ENCODE results near the gene SNX8.
"Not testable (repeated sequence)": the region's sequence is repeated elsewhere in the genome, so short reads cannot be mapped to it uniquely, and the experiment has no call there.

Gene SNX8

DNA sequence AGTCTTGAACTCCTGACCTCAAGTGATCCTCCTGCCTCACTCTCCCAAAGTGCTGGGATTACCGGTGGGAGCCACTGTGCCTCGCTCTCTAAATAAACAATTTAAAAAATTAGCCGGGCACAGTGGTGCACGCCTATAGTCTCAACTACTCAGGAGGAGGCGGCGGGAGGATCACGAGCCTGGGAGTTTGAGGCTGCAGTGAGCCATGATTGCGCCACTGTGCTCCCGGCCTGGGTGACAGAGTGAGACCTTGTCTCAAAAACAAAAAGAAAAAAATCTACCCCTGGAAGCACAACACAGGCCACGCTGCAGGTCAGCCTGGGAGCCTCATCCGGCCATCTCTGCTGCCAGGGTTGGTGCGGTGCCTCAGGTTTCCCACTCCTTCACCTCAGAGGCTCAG is 36.6 kb upstream of the SNX8 start:
- no peak overlapping the region for H2AK5ac ChIP-seq (ENCODE audit: low read length)
- H4K8ac ChIP-seq (ENCODE audit: low read depth, low read length): no peak overlapping the region
- no peak overlapping the region for H4K12ac ChIP-seq (ENCODE audit: low read depth, low read length)
- no peak overlapping the region for H2BK5ac ChIP-seq (ENCODE audit: low read depth, low read length, poor library complexity)
- H3K4me1 ChIP-seq (ENCODE audit: control insufficient read depth in 1 of 2, insufficient read depth in 2 of 2, low read length in 2 of 2): peaks cover 4 to 6% of the 10 kb centered on the region in 2 experiments
- no peak overlapping the region for H3K4ac ChIP-seq (ENCODE audit: low read depth, low read length)
- no peak overlapping the region for H4K91ac ChIP-seq (ENCODE audit: low read depth, low read length)
- no peaks in the 10 kb centered on the region for H3K9me3 ChIP-seq (ENCODE audit: insufficient read depth, low read depth, low read length)
- no CpG with 5 or more reads among the region's 12 CpGs for WGBS (ENCODE audit: extremely low coverage, insufficient coverage, insufficient read length)
- H3K18ac ChIP-seq (ENCODE audit: low read length): no peak overlapping the region
- H2AFZ ChIP-seq (ENCODE audit: insufficient read depth, low read length, poor library complexity): no peak overlapping the region
- H3K14ac ChIP-seq (ENCODE audit: low read length): no peak overlapping the region
- H3K23ac ChIP-seq (ENCODE audit: low read length): no peak overlapping the region
- H3K27ac ChIP-seq (ENCODE audit: low read depth, low read length): no peak overlapping the region
- H3K9ac ChIP-seq (ENCODE audit: low read length): no peak overlapping the region
- H3K36me3 ChIP-seq (ENCODE audit: control insufficient read depth in 1 of 2, insufficient read depth in 2 of 2, low read length in 2 of 2): peaks cover 0 to 3% of the 10 kb centered on the region in 2 experiments
- H3K4me2 ChIP-seq (ENCODE audit: low read length): no peak overlapping the region
- peaks cover 16% of the 10 kb centered on the region for H3K79me1 ChIP-seq (ENCODE audit: low read length)
- no peak for DNase-seq
- H2BK120ac ChIP-seq (ENCODE audit: insufficient read depth, low read length, poor library complexity): no peak overlapping the region
- peaks cover 16% of the 10 kb centered on the region for H3K79me2 ChIP-seq (ENCODE audit: control insufficient read depth, insufficient read depth, low read length, poor library complexity)
- no peaks in the 10 kb centered on the region for H3K27me3 ChIP-seq (ENCODE audit: insufficient read depth, low read length)
- no peak overlapping the region for H2BK12ac ChIP-seq (ENCODE audit: low read length)
- no peak overlapping the region for H3K4me3 ChIP-seq (ENCODE audit: low read depth, low read length)

DNA sequence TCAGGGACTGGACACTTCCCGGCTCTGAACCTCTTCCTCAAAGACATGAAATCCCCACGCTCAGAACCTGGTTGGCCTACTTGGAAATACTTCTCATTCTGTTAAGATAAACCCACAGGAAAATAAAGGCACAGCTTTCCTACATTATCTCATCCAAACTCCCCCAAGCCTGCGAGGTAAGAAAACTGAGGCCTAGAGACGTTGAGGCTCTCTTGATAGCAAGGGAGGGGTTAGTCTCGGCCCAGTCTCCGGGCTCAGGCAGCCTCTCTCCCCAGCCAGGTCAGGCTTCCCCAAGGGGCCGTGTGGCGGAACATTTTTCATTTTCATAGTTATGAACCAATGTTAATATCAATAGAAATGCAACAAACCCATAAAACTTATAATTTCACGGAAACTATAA is 35.8 kb upstream of the SNX8 start:
- Histone ChIP-seq H3K4me2 (ENCODE audit: low read length) (no peak overlapping the region), H2BK5ac (ENCODE audit: low read depth, low read length, poor library complexity) (no peak overlapping the region), H3K14ac (ENCODE audit: low read length) (no peak overlapping the region), H3K23ac (ENCODE audit: low read length) (no peak overlapping the region), H3K4ac (ENCODE audit: low read depth, low read length) (no peak overlapping the region), H3K4me1 (ENCODE audit: control insufficient read depth in 1 of 2, insufficient read depth in 2 of 2, low read length in 2 of 2) (peaks cover 3% of the 10 kb centered on the region in 2 experiments), H2BK12ac (ENCODE audit: low read length) (peak overlapping the region; percentile 66), H4K12ac (ENCODE audit: low read depth, low read length) (no peak overlapping the region), H3K79me1 (ENCODE audit: low read length) (peaks cover 12% of the 10 kb centered on the region), H3K27me3 (ENCODE audit: insufficient read depth, low read length) (no peaks in the 10 kb centered on the region), H2BK120ac (ENCODE audit: insufficient read depth, low read length, poor library complexity) (no peak overlapping the region), H3K9ac (ENCODE audit: low read length) (no peak overlapping the region), H3K36me3 (ENCODE audit: control insufficient read depth in 1 of 2, insufficient read depth in 2 of 2, low read length in 2 of 2) (peaks cover 0 to 3% of the 10 kb centered on the region in 2 experiments), H3K27ac (ENCODE audit: low read depth, low read length) (no peak overlapping the region), H2AK5ac (ENCODE audit: low read length) (no peak overlapping the region), H2AFZ (ENCODE audit: insufficient read depth, low read length, poor library complexity) (no peak overlapping the region), H3K4me3 (ENCODE audit: low read depth, low read length) (no peak overlapping the region), H3K79me2 (ENCODE audit: control insufficient read depth, insufficient read depth, low read length, poor library complexity) (peaks cover 9% of the 10 kb centered on the region), H3K9me3 (ENCODE audit: insufficient read depth, low read depth, low read length) (no peaks in the 10 kb centered on the region), H4K91ac (ENCODE audit: low read depth, low read length) (no peak overlapping the region), H3K18ac (ENCODE audit: low read length) (no peak overlapping the region), H4K8ac (ENCODE audit: low read depth, low read length) (no peak overlapping the region)
- no CpG with 5 or more reads among the region's 9 CpGs for WGBS (ENCODE audit: extremely low coverage, insufficient coverage, insufficient read length)
- DNase-seq: no peak

DNA sequence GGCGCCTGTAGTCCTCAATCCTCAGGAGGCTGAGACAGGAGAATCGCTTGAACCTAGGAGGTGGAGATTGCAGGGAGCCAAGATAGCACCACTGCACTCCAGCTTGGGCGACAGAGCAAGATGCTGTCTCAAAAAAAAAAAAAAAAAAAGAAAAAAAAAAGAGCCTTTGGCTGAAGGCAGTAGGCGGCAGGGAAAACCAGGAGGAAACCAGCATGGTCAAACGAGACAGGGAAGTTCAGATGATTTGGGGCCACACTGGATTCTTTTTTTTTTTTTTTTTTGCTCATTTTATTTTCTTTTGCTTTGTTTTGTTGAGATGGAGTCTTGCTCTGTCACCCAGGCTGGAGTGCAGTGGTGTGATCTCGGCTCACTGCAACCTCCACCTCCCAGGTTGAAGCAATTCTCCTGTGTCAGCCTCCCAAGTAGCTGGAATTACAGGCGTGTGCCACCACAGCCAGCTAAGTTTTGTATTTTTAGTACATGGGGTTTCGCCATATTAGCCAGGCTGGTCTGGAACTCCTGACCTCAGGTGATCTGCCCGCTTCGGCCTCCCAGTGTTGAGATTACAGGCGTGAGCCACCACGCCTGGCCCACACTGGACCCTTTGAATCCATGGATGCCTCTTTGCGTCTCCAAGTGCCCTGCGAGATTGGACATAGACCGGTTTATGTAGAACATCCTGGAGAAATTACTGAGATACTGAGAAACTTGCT is 33.3 kb upstream of the SNX8 start:
- not testable (repeated sequence) for H3K14ac ChIP-seq (ENCODE audit: low read length); H3K27ac ChIP-seq (ENCODE audit: low read depth, low read length); H3K9ac ChIP-seq (ENCODE audit: low read length); H3K4me1 ChIP-seq (ENCODE audit: control insufficient read depth in 1 of 2, insufficient read depth in 2 of 2, low read length in 2 of 2); H3K9me3 ChIP-seq (ENCODE audit: insufficient read depth, low read depth, low read length); H2BK5ac ChIP-seq (ENCODE audit: low read depth, low read length, poor library complexity); DNase-seq; H3K36me3 ChIP-seq (ENCODE audit: control insufficient read depth in 1 of 2, insufficient read depth in 2 of 2, low read length in 2 of 2); H3K27me3 ChIP-seq (ENCODE audit: insufficient read depth, low read length); H2AFZ ChIP-seq (ENCODE audit: insufficient read depth, low read length, poor library complexity); H3K23ac ChIP-seq (ENCODE audit: low read length); H3K4me2 ChIP-seq (ENCODE audit: low read length); H4K91ac ChIP-seq (ENCODE audit: low read depth, low read length); H3K18ac ChIP-seq (ENCODE audit: low read length); H2BK12ac ChIP-seq (ENCODE audit: low read length); H3K4ac ChIP-seq (ENCODE audit: low read depth, low read length); H3K79me1 ChIP-seq (ENCODE audit: low read length); H2BK120ac ChIP-seq (ENCODE audit: insufficient read depth, low read length, poor library complexity); H3K4me3 ChIP-seq (ENCODE audit: low read depth, low read length); H3K79me2 ChIP-seq (ENCODE audit: control insufficient read depth, insufficient read depth, low read length, poor library complexity)
- Histone ChIP-seq H4K8ac (ENCODE audit: low read depth, low read length) (peak overlapping the region; percentile 65), H4K12ac (ENCODE audit: low read depth, low read length) (peak overlapping the region; percentile 90), H2AK5ac (ENCODE audit: low read length) (peak overlapping the region; percentile 62)
- WGBS (ENCODE audit: extremely low coverage, insufficient coverage, insufficient read length): no CpG with 5 or more reads among the region's 15 CpGs

DNA sequence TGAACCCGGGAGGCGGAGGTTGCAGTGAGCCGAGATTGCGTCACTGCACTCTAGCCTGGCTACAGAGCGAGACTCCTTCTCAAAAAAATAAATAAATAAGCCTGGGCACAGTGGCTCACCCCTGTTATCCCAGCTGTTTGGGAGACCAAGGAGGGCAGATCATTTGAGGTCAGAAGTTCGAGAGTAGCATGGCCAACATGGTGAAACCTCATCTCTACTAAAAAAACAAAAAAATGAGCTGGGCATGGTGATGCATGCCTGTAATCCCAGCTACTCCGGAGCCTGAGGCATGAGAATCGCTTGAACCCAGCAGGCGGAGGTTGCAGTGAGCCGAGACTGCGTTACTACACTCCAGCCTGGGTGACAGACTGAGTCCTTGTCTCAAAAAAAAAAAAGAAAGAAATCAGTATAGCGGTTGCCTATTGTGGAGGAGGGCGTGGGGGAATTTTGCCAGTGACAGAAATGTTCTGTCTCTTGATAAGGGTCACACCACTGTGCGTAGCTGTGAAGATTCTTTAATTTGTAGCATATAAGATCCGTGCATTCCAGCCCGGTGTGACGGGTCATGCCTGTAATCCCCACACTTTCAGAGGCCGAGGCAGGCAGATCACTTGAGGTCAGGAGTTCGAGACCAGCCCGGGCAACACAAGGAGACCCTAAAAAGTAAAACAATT is 22.5 kb upstream of the SNX8 start:
- H3K79me1 ChIP-seq (ENCODE audit: low read length): no peaks in the 10 kb centered on the region
- no peak overlapping the region for H2AFZ ChIP-seq (ENCODE audit: insufficient read depth, low read length, poor library complexity)
- H3K18ac ChIP-seq (ENCODE audit: low read length): no peak overlapping the region
- no peak overlapping the region for H3K27ac ChIP-seq (ENCODE audit: low read depth, low read length)
- H2AK5ac ChIP-seq (ENCODE audit: low read length): no peak overlapping the region
- H3K4me1 ChIP-seq (ENCODE audit: control insufficient read depth in 1 of 2, insufficient read depth in 2 of 2, low read length in 2 of 2): no peaks in the 10 kb centered on the region
- H3K9ac ChIP-seq (ENCODE audit: low read length): no peak overlapping the region
- H3K9me3 ChIP-seq (ENCODE audit: insufficient read depth, low read depth, low read length): no peaks in the 10 kb centered on the region
- no peak overlapping the region for H3K4me2 ChIP-seq (ENCODE audit: low read length)
- no peak overlapping the region for H2BK5ac ChIP-seq (ENCODE audit: low read depth, low read length, poor library complexity)
- no peaks in the 10 kb centered on the region for H3K79me2 ChIP-seq (ENCODE audit: control insufficient read depth, insufficient read depth, low read length, poor library complexity)
- H3K14ac ChIP-seq (ENCODE audit: low read length): no peak overlapping the region
- H4K8ac ChIP-seq (ENCODE audit: low read depth, low read length): no peak overlapping the region
- no peak overlapping the region for H4K91ac ChIP-seq (ENCODE audit: low read depth, low read length)
- peaks cover 3 to 5% of the 10 kb centered on the region in 2 experiments for H3K36me3 ChIP-seq (ENCODE audit: control insufficient read depth in 1 of 2, insufficient read depth in 2 of 2, low read length in 2 of 2)
- H2BK12ac ChIP-seq (ENCODE audit: low read length): no peak overlapping the region
- no peak for DNase-seq
- no peak overlapping the region for H3K23ac ChIP-seq (ENCODE audit: low read length)
- no peak overlapping the region for H4K12ac ChIP-seq (ENCODE audit: low read depth, low read length)
- H3K4ac ChIP-seq (ENCODE audit: low read depth, low read length): no peak overlapping the region
- no CpG with 5 or more reads among the region's 20 CpGs for WGBS (ENCODE audit: extremely low coverage, insufficient coverage, insufficient read length)
- H2BK120ac ChIP-seq (ENCODE audit: insufficient read depth, low read length, poor library complexity): no peak overlapping the region
- H3K27me3 ChIP-seq (ENCODE audit: insufficient read depth, low read length): no peaks in the 10 kb centered on the region
- H3K4me3 ChIP-seq (ENCODE audit: low read depth, low read length): no peak overlapping the region

Measured in trophoblast cell (in vitro differentiated cells and primary cell).